22Rv1 (cell line): ENCODE data around the gene KXD1.
A peak's percentile ranks its signal among the peaks of the same experiment; 100 is the strongest.

Experiments
- H3K27ac ChIP-seq: fragments of 450-650 bp; 2 replicates; pipeline ENCODE4 v1.5.1; 2017
- ZFX ChIP-seq: fragments of 450-650 bp; IDR thresholded peaks from 2 replicates; pipeline ENCODE4 v1.6.1; 2017; ENCODE audit warnings: antibody characterized with exemption, borderline replicate concordance
- TF ChIP-seq, protein P1 (sequence below): fragments of 450-650 bp; IDR thresholded peaks from 2 replicates; pipeline ENCODE4 v1.5.1; 2017; ENCODE audit warnings: mild to moderate bottlenecking

The KXD1 gene

DNA sequence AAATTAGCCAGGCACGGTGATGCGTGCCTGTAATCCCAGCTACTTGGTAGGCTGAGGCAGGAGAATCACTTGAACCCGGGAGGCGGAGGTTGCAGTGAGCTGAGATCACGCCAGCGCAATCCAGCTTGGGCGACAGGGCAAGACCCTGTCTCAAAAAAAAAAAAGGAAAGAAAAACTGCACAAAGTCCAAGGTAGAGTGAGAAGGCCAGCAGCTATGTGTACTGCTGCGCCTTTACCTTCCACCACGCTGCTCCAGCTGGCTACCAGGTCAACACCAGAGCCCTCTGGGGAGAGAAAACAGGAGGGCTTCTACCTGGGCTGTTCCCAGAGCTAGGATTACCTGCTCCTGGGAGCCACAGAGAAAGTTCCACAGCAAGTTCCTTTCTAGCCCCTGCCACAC, 39.0 kb upstream of the KXD1 start:
- TF ChIP-seq, protein P1, sequence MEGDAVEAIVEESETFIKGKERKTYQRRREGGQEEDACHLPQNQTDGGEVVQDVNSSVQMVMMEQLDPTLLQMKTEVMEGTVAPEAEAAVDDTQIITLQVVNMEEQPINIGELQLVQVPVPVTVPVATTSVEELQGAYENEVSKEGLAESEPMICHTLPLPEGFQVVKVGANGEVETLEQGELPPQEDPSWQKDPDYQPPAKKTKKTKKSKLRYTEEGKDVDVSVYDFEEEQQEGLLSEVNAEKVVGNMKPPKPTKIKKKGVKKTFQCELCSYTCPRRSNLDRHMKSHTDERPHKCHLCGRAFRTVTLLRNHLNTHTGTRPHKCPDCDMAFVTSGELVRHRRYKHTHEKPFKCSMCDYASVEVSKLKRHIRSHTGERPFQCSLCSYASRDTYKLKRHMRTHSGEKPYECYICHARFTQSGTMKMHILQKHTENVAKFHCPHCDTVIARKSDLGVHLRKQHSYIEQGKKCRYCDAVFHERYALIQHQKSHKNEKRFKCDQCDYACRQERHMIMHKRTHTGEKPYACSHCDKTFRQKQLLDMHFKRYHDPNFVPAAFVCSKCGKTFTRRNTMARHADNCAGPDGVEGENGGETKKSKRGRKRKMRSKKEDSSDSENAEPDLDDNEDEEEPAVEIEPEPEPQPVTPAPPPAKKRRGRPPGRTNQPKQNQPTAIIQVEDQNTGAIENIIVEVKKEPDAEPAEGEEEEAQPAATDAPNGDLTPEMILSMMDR: no peak
- TF ChIP-seq ZFX: no peak
- H3K27ac ChIP-seq: no peak overlapping the region

DNA sequence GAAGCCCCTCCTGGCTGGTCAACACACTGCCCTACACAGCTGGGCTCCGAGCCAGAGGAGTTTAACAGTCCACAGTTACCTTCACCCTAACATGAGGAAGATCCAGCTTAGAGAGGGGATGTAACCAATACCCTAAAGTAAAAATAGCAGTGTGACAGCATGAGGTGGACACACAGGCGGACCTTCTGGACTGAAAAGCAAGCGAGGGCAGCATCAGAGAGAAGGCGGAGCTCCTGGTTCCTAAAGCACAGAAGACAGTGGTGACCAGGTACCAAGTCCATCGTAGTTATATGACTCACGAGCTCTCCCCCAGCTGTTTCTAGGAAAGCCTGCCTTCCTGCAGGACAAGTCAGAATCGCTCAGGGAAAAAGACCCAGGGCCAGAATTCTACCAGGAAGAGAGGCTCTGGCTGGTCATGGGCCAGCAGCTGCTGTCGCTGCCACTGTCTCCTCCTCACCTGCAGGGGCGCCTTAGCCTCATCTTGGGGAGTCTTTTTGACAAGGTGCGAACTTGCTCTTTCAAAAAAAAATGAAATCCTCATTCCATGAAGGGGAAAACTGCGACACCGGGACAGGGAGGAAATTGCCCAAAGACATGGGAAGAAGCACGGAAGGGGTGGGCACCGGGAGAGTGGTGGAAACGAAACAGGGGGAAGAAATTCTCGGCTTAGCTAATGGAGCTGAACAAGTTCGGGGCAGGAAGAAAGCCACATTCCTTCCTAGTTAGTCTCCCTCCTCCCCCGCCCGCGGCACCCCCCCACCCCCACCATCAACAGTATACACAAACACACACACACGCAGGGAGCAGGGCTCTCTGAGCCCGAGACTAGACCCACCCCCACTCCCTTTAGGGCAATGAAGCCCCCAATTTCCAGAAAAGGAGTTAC, 37.5 kb upstream of the KXD1 start:
- H3K27ac ChIP-seq: no peak overlapping the region
- no peak for TF ChIP-seq ZFX
- TF ChIP-seq, protein P1: peak; percentile 58

DNA sequence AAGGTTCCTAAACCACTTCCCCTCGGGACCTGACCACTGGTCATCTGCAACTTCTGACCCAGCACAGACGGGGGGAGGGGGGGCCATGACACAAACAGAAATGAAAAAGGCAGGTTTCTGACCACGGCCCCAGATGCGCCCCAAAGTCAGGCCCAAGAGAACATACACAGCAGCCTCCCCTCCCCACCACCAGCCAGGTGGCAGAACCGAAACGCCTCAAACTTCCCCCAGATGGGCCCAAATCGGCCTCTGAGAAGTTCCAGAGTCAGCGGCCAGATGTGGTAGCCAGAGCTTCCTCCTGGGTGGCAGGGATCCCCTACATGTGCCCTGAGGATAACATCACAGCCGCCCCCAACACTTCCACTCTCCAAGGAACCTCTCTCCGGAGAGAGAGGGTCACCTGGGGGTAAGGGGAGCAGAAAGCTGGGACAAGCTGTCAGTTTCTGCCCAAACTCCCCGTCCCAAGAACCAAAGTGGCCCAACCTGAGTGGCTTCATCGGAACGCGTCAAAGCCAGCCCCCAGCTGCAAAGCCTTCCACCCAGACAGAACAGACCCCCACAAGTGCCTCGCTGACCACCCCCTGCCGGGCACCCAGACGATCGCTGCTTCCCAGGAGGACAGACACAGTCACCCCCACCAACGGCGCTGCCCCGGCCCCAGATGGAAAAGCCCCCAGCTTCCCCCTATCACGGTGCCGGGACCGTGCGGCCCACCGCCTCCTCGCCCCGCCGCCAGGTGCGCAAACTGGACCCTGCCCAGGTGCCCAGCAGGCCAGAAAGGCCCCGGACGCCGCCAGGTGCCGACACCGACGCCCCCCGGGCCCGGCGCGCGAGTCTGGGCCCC, 36.6 kb upstream of the KXD1 start:
- peak overlapping the region; percentile 74 for H3K27ac ChIP-seq
- no peak for TF ChIP-seq ZFX
- TF ChIP-seq, protein P1: no peak; the same call in 1 of the 2 replicates

DNA sequence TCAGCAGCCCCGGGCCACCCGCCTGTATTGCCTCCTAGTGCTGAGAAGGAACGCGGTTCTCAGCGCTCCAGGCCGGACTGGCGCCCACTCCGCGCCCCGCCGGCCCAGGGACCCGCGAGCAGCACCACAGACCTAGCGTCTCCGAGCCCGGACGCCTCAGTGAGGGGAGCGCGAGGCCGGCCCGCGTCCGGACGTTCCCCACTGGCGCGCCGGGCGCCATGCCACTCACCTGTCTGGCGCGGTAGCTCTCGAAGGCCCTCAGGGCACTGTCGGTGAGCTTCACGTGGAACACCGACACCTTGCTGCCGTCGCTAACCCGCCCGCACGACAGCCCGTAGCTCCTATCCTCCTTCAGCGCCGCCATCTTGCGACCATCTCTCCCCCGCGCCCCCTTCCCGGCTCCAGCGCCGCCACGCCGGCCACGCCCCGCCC, 36.0 kb upstream of the KXD1 start, which contains the start of gene ELL:
Gene ELL, minus strand, starts transcription at position 379 of the 432 bp plus-strand sequence. Its CDS starts 15 bp downstream, at position 364.
- no peak for TF ChIP-seq ZFX
- TF ChIP-seq, protein P1: peak; percentile 21; the same call in 1 of the 2 replicates

DNA sequence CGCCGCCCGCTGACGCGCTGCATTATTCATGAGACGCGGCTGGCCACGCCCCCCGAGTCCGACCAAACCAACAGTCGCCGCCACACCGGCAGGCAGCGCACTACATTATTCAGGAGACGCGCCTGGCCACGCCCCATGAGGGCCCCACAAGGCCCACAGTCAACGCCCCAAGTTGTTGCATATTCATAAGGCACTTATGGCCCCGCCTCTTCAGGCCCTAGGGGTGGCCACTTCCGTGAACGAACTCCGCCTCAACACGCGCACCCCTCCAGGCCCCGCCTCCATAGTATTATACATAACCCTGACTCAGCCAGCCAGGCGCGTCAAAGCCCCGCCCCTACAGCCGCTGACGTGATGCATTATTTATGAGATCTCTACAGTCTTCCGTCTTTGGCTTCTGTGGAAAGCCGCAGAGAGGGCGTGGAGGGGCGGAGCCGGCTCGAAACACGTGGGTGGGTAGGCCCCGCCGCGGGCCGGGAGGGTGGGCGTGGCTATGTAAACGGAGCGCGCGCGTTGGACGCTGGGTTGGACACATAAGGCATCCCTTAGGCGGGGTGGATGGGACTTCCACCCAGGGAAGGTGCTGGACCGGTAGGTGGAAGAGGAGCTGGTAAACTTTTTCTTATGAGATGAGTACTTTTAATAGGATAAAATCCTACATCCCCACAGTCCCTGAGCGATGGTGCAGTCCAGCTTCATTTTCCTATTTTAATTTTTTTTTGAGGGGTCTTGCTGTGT, 35.4 kb upstream of the KXD1 start:
- H3K27ac ChIP-seq: peak overlapping the region; percentile 74
- no peak for TF ChIP-seq ZFX
- TF ChIP-seq, protein P1: no peak

More for the DNA sequence above, 36.0 kb upstream of the KXD1 start, which contains the start of gene ELL:
- peak within 1 kb of the TSS; percentile 74 for H3K27ac ChIP-seq

DNA sequence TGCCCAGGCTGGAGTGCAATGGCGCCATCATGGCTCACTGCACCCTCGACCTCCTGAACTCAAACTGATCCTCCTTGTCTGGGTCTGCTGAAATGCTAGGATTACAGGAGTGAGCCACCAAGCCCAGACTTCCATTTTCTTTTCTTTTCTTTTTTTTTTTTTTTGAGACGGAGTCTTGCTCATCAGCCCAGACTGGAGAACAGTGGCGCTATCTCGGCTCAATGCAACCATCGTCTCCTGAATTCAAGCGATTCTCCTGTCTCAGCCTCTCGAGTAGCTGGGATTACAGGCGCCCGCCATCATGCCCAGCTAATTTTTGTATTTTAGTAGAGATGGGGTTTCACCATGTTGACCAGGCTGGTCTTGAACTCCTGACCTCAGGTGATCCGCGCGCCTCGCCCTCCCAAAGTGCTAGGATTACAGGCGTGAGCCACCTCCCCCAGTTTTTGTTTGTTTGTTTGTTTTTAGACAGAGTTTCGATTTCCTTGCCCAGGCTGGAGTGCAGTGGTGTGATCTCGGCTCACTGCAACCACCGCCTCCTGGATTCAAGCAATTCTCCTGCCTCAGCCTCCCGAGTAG, 34.7 kb upstream of the KXD1 start:
- H3K27ac ChIP-seq: peak overlapping the region; percentile 29; the same call in 1 of the 2 replicates

DNA sequence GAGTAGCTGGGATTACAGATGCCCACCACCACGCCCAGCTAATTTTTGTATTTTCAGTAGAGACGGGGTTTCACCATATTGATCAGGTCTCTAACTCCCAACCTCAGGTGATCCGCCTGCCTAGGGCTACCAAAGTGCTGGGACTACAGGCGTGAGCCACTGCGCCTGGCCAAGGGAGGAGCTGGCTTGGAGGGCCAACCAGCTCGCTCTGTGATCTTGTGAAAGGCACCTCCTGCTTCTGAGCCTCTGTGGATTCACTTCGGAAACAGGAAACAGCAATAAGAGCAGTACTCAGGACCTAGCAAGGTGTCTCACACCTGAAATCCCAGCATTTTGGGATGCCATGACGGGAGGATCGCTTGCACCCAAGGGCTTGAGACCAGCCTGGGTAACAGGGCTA, 33.8 kb upstream of the KXD1 start:
- TF ChIP-seq, protein P1: no peak
- no peak for TF ChIP-seq ZFX
- no peak overlapping the region for H3K27ac ChIP-seq
